NCI-H510A (cell line): ENCODE measurements around the gene DRAXIN.
A peak's percentile ranks its signal among the peaks of the same experiment; 100 is the strongest.

Source experiments
- DNase-seq: peaks from one replicate; lab custom pipeline; 2025; lab: John Stamatoyannopoulos, UW

Gene DRAXIN, protein sequence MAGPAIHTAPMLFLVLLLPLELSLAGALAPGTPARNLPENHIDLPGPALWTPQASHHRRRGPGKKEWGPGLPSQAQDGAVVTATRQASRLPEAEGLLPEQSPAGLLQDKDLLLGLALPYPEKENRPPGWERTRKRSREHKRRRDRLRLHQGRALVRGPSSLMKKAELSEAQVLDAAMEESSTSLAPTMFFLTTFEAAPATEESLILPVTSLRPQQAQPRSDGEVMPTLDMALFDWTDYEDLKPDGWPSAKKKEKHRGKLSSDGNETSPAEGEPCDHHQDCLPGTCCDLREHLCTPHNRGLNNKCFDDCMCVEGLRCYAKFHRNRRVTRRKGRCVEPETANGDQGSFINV

DNA sequence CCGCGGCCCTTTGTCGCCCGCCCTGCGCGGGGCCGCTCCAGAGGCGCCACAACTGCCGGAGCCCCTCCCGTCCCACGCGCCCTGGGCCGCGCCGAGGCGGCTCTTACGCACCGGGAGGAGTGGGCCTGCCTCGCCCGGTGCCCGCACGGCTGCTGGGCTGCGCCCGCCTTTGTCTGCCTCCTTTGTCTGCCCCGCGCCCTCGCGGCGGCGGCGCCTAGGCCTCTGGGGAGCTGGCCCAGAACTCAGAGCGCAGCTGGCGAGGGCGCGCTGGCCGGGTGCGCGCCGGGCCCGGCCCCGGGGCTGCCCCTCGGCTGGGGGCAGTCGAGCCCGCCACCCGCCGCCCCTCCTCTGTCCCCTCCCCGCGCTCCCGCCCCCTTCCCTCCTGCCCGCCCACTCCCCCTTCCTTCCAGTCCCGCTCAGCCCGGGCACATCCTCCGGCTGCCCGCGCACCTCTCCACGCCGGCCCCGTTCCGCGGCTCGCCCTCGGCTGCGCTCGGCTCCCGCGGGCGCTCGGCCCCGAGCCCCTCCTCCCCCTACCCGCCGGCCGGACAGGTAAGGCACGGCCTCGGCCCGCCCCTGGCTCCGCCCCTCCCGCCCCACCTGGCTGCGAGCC lies at the start of gene DRAXIN:
TSS of gene DRAXIN (plus strand) at position 409 of the 613 bp plus-strand sequence. CDS start 14,549 bp downstream, outside the sequence.
- peak; percentile 83 for DNase-seq

DNA sequence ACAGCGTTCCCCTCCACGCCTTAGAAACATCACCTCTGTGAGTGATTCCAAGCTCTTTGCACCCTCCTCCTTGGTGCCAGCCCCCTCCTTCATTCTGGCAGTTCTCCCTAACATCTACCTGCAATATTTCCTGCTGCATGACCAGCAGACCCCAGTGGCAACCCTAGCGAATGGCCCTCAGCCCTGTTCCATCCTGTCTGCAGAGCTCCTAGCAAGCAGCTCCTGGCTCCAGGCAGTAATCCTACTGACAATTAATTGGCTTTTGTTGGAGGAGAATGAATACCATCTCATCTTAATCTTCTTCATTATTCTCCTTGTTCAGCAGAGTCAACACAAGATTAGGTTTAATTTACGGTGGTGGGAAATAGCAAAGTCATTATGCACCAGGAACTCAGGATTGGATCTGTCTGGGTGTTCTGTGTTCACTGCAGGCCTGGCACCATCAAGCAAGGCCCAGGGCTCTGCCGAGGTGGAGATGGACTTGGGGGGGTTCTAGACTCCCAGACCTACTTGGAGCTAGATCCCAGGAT lies 49.7 kb upstream of the DRAXIN start:
- no peak for DNase-seq

DNA sequence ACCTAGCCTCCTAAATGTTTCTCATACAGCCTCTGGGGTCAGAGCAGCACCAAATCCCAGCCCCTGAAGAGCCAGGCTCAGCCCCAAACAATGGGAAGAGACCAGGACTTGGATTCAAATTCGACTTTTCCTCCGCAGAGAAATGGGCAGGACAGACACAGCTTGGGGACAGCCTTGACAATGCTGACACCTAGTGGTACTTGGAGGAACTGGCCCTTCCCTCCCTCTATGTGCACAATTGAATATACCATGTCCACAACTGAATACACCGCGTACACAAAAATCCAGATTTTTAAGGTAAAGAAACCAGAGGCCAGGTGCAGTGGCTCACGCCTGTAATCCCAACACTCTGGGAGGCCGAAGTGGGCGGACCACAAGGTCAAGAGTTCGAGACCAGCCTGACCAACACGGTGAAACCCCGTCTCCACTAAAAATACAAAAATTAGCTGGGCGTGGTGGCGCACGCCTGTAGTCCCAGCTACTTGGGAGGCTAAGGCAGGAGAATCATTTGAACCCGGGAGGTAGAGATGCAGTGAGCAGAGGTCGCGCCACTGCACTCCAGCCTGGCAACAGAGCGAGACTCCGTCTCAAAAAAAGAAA lies 49.0 kb upstream of the DRAXIN start:
- DNase-seq: peak; percentile 60

DNA sequence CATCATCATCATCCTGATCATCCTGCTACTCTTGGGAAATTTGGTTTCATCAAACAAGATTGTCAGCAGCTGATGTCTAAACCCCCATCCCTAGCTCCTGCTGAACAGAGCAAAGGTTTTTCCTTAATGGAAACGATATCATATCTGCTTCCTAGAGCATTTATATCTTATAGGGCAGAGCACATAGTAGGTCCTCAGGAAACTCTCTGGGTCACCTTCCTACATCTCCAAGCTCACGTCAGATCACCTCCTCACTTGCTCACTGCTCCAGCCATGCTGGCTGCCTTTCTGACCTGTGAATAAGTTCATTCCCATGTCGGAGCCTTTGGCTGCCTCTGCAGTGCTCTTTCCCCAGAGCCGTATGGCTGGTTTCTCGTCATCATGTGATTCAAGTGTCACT lies 47.7 kb upstream of the DRAXIN start:
- no peak for DNase-seq

DNA sequence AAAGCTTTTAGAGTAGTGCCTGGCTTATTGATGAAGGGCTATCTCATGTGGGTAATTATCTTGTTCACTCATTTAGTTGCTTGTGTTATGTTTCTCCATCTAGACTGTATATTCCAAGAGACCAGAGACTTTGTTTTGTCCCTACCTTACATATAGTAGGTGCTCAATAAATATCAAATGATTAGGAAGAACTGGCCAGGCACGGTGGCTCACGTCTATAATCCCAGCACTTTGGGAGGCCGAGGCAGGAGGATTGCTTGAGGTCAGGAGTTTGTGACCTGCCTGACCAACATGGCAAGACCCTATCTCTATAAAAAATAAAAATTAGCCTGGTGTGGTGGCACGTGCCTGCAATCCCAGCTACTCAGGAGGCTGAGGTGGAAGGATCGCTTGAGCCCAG lies 46.2 kb upstream of the DRAXIN start:
- no peak for DNase-seq

DNA sequence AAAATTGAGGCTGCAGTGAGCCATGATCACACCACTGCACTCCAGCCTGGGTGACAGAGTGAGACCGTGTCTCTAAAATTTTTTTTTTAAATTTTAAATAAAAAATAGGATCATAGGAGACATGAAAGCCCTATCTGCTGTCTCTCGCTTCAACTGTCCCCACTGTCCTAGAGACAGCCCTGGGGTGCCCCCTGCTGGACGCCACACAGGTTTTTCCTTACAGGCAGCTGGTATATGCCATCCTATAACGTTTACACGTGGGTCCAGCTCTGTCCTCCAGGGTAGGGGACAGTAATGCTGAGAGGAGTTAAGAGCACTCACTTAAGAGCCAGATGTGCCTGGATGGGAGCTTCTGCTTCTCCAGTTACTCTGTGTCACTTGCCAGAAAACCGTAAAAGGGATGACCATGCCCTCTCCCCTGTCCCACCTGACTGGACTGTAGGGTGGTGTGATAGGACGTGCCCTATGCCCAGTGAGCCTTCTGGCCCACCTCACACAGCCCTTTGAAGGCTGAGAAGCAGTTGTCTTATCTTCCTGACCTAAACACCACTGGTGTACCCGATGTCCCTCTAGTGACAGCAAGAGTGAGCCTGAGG lies 45.7 kb upstream of the DRAXIN start:
- peak; percentile 88 for DNase-seq

DNA sequence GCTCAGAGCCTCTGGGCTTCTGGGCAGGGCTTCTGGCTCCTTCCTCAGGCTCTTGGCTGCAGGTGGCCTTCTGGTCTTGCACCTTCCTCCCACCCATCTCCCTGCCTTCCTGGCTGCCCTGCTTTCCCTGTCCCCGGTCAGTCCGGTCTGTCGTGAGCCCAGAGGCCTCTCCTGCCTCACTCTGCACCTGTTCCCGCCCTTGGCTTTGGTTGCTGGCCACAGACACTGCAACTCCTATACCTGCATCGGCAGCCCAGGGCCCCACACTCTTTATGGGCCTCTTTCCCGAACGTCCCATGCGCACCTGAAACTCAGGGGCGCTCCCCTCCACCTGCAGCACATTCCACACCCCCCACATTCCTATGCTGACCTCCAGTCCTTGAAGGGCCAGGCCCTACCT lies 45.2 kb upstream of the DRAXIN start:
- no peak for DNase-seq

DNA sequence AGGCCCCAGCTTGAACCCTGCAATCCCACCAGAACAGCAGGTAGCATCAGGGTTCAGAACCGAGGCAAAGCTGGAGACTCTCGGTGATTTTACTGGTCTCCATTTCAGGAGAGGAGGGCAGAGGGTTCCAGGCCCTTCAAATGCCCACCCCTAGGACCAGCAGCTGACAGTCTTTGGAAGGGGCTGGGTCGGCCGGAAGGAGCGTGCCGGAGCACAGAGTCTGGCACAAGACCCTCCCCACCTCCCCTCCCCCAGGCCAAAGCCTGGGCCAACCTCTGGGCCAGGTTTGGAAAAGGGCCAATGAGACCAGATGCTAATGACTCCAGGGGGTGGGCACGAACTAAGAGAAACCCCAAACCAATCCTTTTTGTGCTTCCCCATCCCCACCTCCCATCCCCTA lies 44.2 kb upstream of the DRAXIN start:
- DNase-seq: no peak

DNA sequence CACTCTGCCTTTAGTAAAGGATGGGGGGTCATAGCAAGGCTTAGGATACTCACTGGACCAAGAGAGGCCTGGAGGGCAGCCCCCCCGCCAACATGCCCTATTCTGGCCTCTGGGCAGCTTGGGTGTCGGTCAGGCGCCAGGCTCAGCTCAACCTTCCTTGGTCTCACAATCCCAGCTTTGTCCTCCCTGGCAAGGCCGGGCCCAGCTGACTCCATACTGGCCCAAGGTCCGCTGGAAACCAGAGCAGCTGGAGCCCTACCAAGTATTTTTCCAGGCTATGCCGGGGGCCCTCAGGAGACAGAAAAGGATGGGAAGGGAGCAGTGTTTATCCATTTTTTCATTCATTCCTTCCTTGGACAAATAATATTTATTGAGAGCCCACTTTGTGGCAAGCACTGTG lies 43.5 kb upstream of the DRAXIN start:
- DNase-seq: no peak

DNA sequence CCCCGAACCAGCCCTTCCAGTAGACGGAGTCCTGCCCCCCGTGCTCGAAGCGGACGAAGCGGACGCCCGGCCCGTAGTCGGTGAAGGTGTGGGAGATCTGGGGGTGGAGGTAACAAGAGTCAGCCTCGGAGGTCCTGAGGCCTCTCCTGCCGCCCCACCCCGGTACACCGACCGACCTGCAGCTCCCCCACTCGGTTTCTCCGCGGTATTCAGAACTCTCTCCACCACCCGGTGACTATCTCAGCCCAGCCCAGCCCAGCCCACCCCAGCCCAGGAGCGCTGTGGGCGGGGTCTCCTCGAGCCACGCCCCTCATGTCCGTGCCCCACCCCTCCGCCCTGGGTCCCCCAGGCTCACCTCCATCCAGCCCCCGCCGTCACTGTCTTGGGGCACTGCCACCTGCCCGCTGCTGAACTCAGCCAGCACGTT lies 42.8 kb upstream of the DRAXIN start:
- no peak for DNase-seq

DNA sequence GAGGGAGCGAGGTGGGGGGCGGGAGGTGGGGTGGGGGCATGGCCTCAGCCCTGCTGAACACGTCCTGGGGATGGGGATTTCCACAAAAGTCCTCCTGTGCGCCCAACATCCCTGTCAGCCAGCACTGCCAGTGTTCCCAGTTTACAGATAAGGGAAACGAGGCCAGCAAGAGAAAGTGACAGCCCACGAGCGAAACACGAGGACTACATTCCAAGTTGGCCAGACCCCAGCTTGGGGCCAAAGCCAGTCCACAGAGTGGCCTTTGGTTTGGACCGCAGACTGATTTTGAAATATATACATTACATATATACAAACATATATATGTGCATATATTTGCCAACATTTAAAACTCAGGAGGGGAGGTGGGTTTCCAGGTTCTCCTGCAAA lies 42.3 kb upstream of the DRAXIN start:
- no peak for DNase-seq

DNA sequence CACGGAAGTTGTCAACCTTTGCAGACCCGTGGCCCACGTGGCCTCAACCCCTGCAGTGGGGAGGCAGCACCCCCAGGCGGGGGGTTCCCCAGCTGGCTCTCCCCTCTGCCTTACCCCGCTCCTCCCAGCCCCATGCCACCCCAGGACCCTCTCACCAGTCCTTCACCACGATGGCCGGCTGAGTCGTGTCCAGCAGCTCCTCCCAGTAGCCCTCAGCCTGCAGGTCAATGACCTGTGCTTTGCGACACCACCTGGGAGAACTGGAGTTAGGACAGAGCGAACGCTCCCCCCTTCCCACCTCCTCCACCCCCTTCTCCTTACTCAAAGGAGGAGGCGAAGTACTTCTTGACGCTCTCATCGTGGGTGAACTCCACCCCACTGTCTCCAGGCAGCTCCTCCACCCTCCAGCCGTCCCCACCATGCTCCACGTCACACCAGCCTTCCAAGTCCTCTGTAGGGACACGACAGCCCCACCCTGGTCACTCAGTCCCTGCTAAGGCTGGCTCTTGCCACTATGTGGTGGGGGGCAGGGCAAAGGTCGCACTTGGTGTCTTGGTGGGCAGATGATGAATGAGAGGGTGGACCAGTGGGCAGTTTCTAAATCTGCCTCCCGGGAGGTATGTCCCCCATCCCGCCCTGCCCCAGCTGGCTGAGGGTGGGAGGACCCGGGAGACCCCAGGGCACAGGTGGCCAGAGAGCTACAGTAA lies 41.7 kb upstream of the DRAXIN start:
- no peak for DNase-seq

DNA sequence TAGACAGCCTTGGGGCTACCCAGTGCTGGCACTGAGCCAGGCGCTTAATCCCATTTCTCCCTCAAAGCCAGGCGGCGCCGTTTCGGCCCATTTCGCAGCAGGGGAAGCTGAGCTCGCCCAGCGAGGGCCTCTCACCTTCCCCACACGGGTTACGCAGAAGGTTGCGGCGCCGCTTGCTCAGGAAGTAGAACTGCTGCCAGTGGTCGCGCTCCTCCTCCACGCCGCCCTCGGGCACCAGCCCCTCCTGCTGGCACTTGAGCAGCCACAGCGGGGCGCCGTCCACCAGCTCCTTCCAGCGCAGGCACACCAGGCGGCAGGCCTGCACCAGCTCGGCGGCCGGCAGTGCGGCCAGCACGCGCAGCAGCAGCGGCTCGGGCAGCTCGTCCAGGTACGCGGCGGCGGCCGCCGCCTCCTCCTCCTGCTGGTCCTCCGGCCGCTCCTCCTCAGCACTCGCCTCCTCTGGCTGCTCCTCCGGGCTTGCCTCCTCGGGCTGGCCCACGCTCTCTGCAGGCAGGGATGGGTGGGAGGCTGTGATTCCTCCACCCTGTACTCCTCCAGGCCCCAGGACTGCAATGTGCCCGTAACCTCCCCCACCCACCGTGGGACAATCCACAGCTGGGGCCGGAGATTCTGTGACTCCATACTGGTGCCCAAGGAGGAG lies 41.0 kb upstream of the DRAXIN start:
- peak; percentile 97 for DNase-seq

DNA sequence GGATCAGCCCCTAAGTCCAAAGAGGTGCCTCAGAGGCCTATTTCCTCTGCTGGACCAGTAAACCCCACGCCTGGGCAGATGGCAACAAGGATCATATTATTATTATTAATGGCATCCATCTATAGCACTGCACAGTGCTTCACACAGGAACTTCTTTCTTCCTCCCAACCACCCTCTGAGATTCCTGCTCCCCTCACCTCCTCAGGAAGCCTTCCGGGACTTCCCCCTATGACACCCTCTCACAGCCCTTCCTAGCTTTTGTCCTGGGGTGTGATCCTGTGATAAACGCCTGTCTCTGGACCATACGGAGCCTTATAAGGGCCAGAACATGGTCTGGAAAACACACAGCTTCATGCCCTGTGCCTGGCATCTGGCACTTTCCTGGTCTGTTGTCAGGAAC lies 40.5 kb upstream of the DRAXIN start:
- DNase-seq: no peak

DNA sequence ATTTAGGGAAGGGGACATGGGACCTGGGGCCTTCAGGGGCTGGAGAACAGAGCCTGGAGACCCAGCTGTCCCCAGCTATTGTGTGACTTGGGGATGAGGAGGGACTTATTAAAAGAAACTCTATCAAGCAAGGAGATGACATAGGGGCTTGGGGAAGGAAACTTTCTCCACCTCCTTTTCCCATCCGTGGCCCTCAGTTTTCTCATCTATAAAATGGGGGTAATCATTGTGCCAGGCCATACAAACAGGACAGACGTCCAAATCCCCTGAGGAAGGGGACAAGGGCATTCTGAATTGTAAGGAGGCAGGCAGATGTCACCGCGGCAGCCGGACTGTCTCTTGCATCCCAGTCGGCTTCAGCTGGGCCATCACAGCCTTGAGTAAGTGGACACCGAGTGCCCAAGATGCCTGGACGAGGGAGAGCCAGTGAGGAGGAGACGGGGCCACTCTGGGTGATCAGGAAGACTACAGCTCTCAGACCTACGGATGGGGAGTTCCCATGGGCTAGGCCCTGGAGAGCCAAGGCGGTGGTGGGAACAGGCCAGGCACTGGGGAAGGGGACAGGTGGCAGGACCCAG lies 39.2 kb upstream of the DRAXIN start:
- DNase-seq: no peak

DNA sequence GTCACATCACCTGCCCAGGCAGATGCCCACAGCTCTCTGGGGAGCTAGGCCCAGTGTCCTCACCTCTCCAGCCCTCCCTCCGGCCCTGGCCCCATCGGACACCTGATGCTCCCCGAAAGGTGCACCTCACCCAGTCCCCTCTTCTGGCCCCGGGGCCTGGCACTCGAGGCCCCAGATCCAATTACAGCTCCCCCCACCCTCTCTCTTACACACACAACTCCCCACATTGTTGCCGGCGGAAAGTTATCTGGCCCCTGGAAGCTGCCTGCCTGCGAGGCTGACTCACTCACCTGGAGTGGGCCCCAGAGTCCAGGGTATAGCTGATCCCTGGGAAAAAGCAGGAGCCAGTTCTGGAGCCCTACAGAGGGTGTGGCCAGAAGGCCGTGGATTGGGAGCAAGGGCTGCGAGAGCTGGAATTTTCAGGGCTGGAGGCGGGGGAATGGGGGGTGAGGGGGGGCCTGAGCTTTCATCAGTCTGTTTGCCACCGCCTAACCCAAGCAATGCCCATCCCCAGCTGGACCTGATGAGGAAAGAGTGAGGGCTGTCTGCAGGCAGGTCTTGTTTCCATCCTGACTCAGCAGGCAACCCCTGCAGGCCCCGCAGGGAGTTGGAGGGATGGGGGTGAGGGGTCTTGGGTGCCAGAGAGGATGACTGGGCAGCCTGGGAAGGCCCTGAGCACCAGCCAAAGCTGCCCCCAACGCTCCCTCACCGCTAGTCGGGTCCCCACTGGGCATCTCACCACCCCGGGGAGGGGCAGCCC lies 38.2 kb upstream of the DRAXIN start:
- no peak for DNase-seq

DNA sequence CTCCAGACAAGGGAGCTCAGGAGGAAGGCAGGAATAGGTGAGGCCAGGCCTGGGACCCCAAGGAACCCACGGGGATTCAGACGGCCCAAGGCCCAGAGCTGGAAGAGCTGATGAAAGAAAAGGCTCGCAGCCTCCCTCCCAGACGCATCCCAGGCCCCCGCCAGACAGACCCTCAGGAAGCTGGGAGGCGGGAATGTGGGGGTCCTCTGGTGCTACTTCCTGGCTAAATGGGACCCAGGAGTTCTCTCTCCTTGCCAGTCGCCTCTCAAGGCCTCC lies 37.7 kb upstream of the DRAXIN start:
- DNase-seq: no peak

DNA sequence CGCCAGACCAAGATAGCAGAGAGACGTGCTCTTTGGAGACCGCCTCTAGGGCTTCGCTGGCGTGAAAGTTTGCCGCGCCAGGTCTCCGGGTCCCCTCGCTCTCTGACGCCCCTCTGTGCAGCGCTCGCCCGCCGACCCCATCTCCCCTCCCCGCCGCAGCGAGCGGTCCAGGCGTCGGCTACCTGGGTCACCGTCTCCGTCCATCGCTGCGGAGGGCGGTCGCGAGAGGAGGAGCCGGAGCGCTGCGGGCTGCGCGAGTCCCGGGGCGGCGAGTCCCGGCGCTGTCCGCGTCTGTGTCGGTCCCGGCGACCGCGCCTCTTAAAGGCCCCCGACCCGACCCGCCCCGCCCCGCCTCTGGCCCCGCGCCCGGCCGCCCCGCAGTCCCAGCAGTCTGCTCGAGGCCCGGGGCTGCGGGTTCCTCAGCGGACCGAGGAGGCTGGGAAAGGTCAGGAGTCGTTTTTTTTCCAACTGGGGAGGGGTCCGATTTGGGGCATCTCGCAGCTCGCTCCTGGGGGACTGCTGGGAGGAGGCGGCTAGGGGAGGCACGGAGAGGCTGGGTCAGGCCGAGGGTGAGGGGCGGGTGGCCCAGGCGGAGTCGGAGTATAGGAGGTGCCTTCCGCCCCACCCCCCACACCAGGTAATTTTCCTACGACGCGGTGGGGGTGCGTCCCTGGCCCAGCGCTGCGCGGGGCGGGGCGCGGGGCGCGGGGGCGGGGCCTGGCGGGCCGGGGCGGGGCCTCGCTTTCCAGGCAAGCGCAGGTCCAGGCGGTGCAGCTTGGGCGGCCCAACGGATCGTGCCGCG lies 37.2 kb upstream of the DRAXIN start, which contains the start of the genes FBXO2 and FBXO44:
TSS of gene FBXO2 (minus strand) at position 293 of the 802 bp plus-strand sequence. CDS start at position 204, 89 bp downstream.
TSS of gene FBXO44 (plus strand) at position 741 of the 802 bp plus-strand sequence. CDS start 959 bp downstream, outside the sequence.
- peak; percentile 82 for DNase-seq
